ENCODE measurements around the gene EVX2.

- no peak for TF ChIP-seq CTCF (IDR thresholded peaks at IDR 0.05)
- no peak for TF ChIP-seq POLR2A (IDR thresholded peaks at IDR 0.05)
Measured at GRCh38 chr2:176079285-176079830, 4.4 kb downstream of the EVX2 start.

Measured in uterus (tissue), 2 donors.